Measurements from ENCODE around the gene PIK3C2B.

PIK3C2B gene

DNA sequence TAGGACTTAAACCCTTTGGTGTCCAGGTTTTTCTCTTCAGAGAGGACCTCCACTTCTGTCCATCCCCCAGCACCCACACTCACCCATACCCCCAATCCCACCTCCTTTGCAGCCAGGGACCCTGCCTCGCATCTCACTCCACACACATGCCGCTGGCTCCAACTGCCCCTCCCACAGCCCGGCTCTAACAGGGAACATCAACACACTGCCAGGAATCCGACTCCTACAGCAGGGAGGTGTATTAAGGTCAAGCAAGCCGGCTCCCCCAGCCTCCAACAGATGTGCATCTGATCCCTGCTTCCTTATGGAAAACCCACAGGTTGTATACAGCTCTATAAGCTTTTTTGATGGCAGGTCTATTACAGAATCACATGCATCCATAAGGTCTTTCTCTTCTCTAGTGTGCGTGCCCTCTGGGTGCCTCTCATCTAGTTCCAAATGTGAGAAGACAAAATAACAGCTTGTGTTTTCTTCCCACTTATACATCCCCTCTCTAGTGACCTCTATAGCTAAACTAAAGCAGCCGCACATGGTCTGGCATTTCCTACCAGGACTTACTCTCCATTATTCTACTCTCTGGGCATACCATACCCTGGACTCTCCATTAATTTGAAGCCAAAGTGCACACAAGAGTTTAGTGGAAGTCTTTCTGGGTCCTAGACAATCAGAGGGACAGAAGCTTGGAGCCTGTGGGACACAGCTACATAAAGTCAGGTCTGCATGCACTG, 16.3 kb downstream of the PIK3C2B start:
- WGBS (ENCODE audit: insufficient coverage, insufficient read length) = no CpG with 5 or more reads among the region's 7 CpGs
- Histone ChIP-seq H3K27ac (ENCODE audit: low read length) (no peak overlapping the region), H3K9me3 (ENCODE audit: control insufficient read depth, insufficient read depth, low read length) (no peaks in the 10 kb centered on the region), H3K36me3 (ENCODE audit: control insufficient read depth, insufficient read depth, low read length) (no peaks in the 10 kb centered on the region), H3K4me1 (ENCODE audit: control insufficient read depth, insufficient read depth, low read length) (peaks cover 6% of the 10 kb centered on the region; the same call in 1 of the 2 replicates), H3K4me3 (ENCODE audit: low read length) (no peak overlapping the region), H3K27me3 (ENCODE audit: control insufficient read depth, insufficient read depth, low read length) (no peaks in the 10 kb centered on the region)
- no peak for DNase-seq (ENCODE audit: low read depth, low spot score)

DNA sequence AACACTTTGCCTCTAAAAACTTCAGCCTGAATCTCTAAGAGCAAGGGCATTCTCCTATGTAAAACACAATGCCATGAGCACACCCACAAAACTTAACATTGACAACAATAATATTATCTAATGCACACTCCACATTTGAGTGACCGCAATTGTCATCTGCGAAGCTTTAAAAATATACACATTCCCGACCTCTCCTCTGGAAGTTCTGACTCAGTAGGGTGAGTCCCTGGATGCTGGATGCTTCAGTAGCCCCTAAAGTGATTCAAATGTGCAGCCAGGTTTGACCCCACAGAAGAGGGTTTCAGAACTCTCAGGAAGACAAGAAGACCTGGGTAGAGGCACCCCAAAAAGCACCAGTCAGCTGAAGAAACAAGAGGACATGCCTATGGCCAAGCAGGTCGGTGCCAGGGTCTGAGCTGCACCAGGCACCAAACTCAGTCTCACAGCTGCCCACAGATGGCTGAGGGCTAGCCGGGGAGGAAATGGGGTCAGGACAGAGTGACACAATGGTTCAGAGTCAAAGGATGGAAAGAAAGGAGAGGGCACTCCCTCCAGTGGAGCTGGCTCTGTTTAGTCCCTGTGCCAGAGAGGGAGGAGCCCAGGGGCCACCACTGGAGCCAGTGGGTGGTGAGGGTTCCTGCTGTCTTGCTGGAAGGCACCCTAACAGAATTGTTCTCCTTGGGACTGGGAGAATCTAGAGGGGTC, 17.4 kb downstream of the PIK3C2B start:
- H3K27ac ChIP-seq (ENCODE audit: low read length) = no peak overlapping the region
- no peak overlapping the region for H3K4me3 ChIP-seq (ENCODE audit: low read length)
- no peaks in the 10 kb centered on the region for H3K27me3 ChIP-seq (ENCODE audit: control insufficient read depth, insufficient read depth, low read length)
- peaks cover 6% of the 10 kb centered on the region; the same call in 1 of the 2 replicates for H3K4me1 ChIP-seq (ENCODE audit: control insufficient read depth, insufficient read depth, low read length)
- H3K36me3 ChIP-seq (ENCODE audit: control insufficient read depth, insufficient read depth, low read length) = no peaks in the 10 kb centered on the region
- H3K9me3 ChIP-seq (ENCODE audit: control insufficient read depth, insufficient read depth, low read length) = no peaks in the 10 kb centered on the region
- no CpG with 5 or more reads among the region's 5 CpGs for WGBS (ENCODE audit: insufficient coverage, insufficient read length)
- DNase-seq (ENCODE audit: low read depth, low spot score) = no peak

DNA sequence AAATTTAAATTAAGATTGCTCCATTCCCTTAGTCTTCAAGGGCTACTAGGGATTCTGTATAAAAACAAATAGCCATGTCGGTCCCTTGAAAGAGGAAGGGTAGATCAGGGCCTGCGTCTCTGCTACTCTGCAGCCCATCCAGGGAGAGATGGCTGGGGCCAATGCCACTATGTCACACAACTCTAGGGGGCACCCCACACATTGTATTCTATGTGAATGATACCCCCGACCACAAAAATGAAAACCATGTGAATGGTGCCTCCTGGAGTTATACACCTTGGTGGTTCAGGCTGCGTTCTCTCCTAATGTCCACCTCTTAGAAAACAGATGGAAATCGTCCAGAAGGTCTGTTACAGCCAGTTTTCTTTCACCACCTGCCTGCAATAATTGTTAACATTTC, 18.0 kb downstream of the PIK3C2B start:
- H3K27me3 ChIP-seq (ENCODE audit: control insufficient read depth, insufficient read depth, low read length) = no peaks in the 10 kb centered on the region
- H3K9me3 ChIP-seq (ENCODE audit: control insufficient read depth, insufficient read depth, low read length) = no peaks in the 10 kb centered on the region
- H3K4me3 ChIP-seq (ENCODE audit: low read length) = no peak overlapping the region
- no peak for DNase-seq (ENCODE audit: low read depth, low spot score)
- peaks cover 5% of the 10 kb centered on the region; the same call in 1 of the 2 replicates for H3K4me1 ChIP-seq (ENCODE audit: control insufficient read depth, insufficient read depth, low read length)
- no peak overlapping the region for H3K27ac ChIP-seq (ENCODE audit: low read length)
- WGBS (ENCODE audit: insufficient coverage, insufficient read length) = no CpG with 5 or more reads among the region's 5 CpGs
- no peaks in the 10 kb centered on the region for H3K36me3 ChIP-seq (ENCODE audit: control insufficient read depth, insufficient read depth, low read length)

DNA sequence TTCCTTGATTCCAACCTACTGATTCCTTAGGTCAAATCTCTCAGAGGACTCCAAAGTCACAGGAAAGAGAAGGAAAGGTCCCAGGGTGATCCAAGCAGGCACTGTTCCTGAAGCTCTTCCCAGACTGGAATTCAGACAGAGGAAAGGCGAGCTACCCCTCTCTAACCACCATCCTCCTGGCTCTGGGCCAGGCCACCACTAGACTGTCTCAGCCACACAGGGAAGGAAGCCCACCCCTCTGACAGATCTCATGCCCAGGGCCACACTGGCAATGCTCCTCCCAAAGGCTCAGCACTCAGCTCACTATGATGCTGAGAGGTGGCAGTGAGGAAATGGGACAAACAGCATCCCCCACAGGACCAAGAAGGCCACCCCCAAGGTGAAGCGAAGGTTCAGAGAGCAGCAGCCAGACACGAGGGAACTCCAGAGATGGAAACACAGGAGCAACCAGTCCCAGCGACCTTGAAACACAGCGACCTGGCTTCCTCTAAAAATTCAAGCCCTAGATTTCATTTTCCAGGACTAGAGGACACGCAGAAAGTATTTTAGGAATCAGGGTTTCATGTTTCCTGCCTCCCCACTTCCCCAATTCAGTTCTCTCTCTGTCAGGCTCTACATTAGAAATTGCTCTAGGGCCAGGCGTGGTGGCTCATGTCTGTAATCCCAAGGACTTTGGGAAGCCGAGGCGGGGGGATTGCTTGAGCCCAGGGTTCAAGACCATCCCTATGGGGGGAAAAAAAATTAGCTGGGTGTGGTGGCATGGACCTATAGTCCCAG, 18.8 kb downstream of the PIK3C2B start:
- no CpG with 5 or more reads among the region's 9 CpGs for WGBS (ENCODE audit: insufficient coverage, insufficient read length)
- Histone ChIP-seq H3K4me3 (ENCODE audit: low read length) (no peak overlapping the region), H3K27me3 (ENCODE audit: control insufficient read depth, insufficient read depth, low read length) (no peaks in the 10 kb centered on the region), H3K27ac (ENCODE audit: low read length) (no peak overlapping the region), H3K4me1 (ENCODE audit: control insufficient read depth, insufficient read depth, low read length) (peaks cover 3% of the 10 kb centered on the region; the same call in 1 of the 2 replicates), H3K9me3 (ENCODE audit: control insufficient read depth, insufficient read depth, low read length) (no peaks in the 10 kb centered on the region), H3K36me3 (ENCODE audit: control insufficient read depth, insufficient read depth, low read length) (no peaks in the 10 kb centered on the region)
- no peak for DNase-seq (ENCODE audit: low read depth, low spot score)

DNA sequence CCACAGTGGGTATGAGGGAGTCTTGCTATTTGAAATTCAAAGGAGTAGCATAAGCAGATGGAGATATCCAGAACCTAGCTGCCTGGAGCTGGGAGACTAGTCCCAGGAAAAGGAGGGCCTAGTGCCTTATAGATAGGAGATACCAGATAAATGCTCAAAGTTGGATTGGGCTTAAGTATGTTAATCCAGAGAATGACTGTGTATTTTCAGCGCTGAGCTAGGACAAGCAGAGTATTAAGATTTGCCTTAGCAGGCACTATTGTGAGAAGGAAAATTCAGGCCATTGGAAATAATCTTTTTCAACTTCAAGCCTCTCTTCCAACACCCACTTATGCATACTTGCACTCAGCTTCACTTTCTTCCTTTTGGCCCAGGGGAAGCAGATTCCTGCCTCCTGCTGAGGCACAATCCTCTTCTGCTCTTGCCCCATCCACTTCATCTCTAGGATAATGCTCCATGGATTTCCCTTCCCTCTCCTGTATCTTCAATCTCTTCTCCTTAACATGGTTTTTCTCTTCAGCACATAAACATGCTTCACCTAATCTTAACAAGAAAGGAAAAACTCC, 21.1 kb downstream of the PIK3C2B start:
- no peak for DNase-seq (ENCODE audit: low read depth, low spot score)
- 0 out of 2 replicates have a peak, but pooled peaks cover 3% of the 10 kb centered on the region for H3K36me3 ChIP-seq (ENCODE audit: control insufficient read depth, insufficient read depth, low read length)
- H3K27me3 ChIP-seq (ENCODE audit: control insufficient read depth, insufficient read depth, low read length) = no peaks in the 10 kb centered on the region
- WGBS (ENCODE audit: insufficient coverage, insufficient read length) = no CpG with 5 or more reads among the region's 1 CpG
- H3K4me1 ChIP-seq (ENCODE audit: control insufficient read depth, insufficient read depth, low read length) = peaks cover 2% of the 10 kb centered on the region; the same call in 1 of the 2 replicates
- no peak overlapping the region for H3K27ac ChIP-seq (ENCODE audit: low read length)
- H3K9me3 ChIP-seq (ENCODE audit: control insufficient read depth, insufficient read depth, low read length) = no peaks in the 10 kb centered on the region
- H3K4me3 ChIP-seq (ENCODE audit: low read length) = no peak overlapping the region

DNA sequence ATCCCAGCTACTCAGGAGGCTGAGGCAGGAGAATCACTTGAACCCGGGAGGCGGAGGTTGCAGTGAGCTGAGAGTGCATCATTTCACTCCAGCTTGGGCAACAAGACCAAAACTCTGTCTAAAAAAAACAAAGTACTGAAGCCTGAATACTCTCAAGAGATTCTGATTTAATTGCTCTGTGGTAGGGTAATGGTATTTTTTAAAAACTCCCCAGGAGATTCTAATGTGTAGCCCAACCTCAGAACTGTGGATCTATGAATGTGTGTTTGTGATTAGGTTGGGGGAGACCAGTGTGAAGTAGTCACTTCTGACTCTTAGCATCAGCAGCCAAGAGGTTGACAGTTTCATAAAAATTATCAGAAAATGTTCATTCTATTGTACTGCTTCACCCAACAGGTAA, 21.9 kb downstream of the PIK3C2B start:
- 0 out of 2 replicates have a peak, but pooled peaks cover 4% of the 10 kb centered on the region for H3K36me3 ChIP-seq (ENCODE audit: control insufficient read depth, insufficient read depth, low read length)
- no peaks in the 10 kb centered on the region for H3K27me3 ChIP-seq (ENCODE audit: control insufficient read depth, insufficient read depth, low read length)
- H3K27ac ChIP-seq (ENCODE audit: low read length) = no peak overlapping the region
- no peak for DNase-seq (ENCODE audit: low read depth, low spot score)
- no peak overlapping the region for H3K4me3 ChIP-seq (ENCODE audit: low read length)
- no peaks in the 10 kb centered on the region for H3K9me3 ChIP-seq (ENCODE audit: control insufficient read depth, insufficient read depth, low read length)
- H3K4me1 ChIP-seq (ENCODE audit: control insufficient read depth, insufficient read depth, low read length) = peaks cover 2% of the 10 kb centered on the region; the same call in 1 of the 2 replicates
- WGBS (ENCODE audit: insufficient coverage, insufficient read length) = no CpG with 5 or more reads among the region's 2 CpGs

DNA sequence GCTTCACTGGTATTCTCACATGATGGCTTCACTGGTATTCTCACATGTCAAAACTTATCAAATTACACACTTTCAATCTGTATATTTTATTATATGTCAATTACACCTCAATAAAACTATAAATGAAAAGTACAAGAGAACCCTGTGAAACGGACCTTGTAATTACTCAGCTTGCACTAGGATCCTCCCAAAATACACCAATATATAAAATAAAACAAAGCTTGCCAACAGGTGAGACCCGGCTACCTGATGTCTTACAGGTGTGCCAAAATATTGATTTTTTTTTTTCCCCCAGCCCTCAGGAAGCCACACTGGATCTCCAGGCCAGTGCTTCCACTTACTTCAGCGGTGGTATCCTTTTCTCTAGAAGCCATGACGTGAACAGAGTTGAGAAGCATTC, 22.9 kb downstream of the PIK3C2B start:
- peaks cover 3% of the 10 kb centered on the region; the same call in 1 of the 2 replicates for H3K4me1 ChIP-seq (ENCODE audit: control insufficient read depth, insufficient read depth, low read length)
- WGBS (ENCODE audit: insufficient coverage, insufficient read length) = no CpG with 5 or more reads among the region's 4 CpGs

DNA sequence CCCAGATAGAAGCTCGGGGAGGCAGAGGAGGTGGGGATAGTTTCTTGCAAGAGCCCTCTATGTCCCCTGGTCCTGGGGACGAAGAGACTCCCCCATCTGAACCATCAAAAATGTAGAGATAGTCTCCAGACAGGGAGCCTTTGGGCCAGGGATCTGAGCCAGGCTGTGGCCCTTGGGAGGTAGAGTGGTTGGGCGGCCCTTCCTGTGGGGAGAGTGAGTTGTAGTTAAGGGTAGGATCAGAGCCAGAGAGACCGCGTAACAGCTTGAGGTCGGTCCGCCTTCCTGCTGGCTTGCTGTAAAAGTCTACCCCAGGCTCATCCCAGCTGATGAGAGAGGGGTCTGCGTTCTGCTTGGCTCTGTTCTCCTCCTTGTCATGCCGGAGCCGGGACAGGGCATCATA, 25.3 kb downstream of the PIK3C2B start:
- no CpG with 5 or more reads among the region's 10 CpGs for WGBS (ENCODE audit: insufficient coverage, insufficient read length)
- H3K4me1 ChIP-seq (ENCODE audit: control insufficient read depth, insufficient read depth, low read length) = peaks cover 3% of the 10 kb centered on the region; the same call in 1 of the 2 replicates
- H3K27me3 ChIP-seq (ENCODE audit: control insufficient read depth, insufficient read depth, low read length) = no peaks in the 10 kb centered on the region
- no peak overlapping the region for H3K27ac ChIP-seq (ENCODE audit: low read length)
- 0 out of 2 replicates have a peak, but pooled peaks cover 4% of the 10 kb centered on the region for H3K36me3 ChIP-seq (ENCODE audit: control insufficient read depth, insufficient read depth, low read length)
- DNase-seq (ENCODE audit: low read depth, low spot score) = no peak
- no peak overlapping the region for H3K4me3 ChIP-seq (ENCODE audit: low read length)
- no peaks in the 10 kb centered on the region for H3K9me3 ChIP-seq (ENCODE audit: control insufficient read depth, insufficient read depth, low read length)

More for the DNA sequence above, 22.9 kb downstream of the PIK3C2B start:
- 0 out of 2 replicates have a peak, but pooled peaks cover 4% of the 10 kb centered on the region for H3K36me3 ChIP-seq (ENCODE audit: control insufficient read depth, insufficient read depth, low read length)
- H3K27ac ChIP-seq (ENCODE audit: low read length) = no peak overlapping the region
- H3K27me3 ChIP-seq (ENCODE audit: control insufficient read depth, insufficient read depth, low read length) = no peaks in the 10 kb centered on the region
- H3K4me3 ChIP-seq (ENCODE audit: low read length) = no peak overlapping the region
- no peak for DNase-seq (ENCODE audit: low read depth, low spot score)
- no peaks in the 10 kb centered on the region for H3K9me3 ChIP-seq (ENCODE audit: control insufficient read depth, insufficient read depth, low read length)

DNA sequence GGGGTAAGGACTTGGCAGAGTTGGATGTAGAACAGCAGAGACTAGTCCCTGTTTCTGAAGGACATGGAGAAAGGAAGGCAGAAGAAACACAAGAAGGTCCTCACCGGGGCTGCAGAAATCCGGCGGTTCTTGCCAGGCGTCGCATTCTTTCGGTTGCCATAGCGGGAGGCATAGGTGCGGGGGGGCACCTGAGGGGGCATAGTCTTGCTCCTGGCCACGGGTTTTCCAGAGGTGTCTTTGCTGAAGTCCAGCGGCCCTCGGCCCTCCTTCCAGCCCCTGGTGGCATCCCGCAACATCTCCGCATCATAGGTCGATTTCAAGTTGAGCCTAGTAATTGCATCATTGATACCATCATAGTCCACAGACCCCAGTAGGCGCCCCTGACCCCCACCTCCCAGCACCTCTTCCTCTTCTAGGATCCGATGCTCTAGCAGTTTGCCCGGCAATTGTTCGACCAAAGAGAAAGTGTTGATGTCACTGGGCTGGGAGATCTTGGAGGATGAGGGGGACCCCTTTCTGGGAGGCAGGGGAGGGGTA, 25.8 kb downstream of the PIK3C2B start:
- Histone ChIP-seq H3K27ac (ENCODE audit: low read length) (no peak overlapping the region), H3K27me3 (ENCODE audit: control insufficient read depth, insufficient read depth, low read length) (no peaks in the 10 kb centered on the region), H3K36me3 (ENCODE audit: control insufficient read depth, insufficient read depth, low read length) (0 out of 2 replicates have a peak, but pooled peaks cover 4% of the 10 kb centered on the region), H3K4me3 (ENCODE audit: low read length) (no peak overlapping the region), H3K9me3 (ENCODE audit: control insufficient read depth, insufficient read depth, low read length) (no peaks in the 10 kb centered on the region), H3K4me1 (ENCODE audit: control insufficient read depth, insufficient read depth, low read length) (peaks cover 3% of the 10 kb centered on the region; the same call in 1 of the 2 replicates)
- DNase-seq (ENCODE audit: low read depth, low spot score) = no peak
- no CpG with 5 or more reads among the region's 18 CpGs for WGBS (ENCODE audit: insufficient coverage, insufficient read length)
